DMS 273 treated with DMSO at 0.1 percent for 48 hours (cell line): ENCODE measurements around the gene NPIPA8.
"Not testable (repeated sequence)": the region's sequence is repeated elsewhere in the genome, so short reads cannot be mapped to it uniquely, and the experiment has no call there.

Experiments used
- DNase-seq: peaks from one replicate; lab custom pipeline; 2025; lab: John Stamatoyannopoulos, UW

NPIPA8 gene

DNA sequence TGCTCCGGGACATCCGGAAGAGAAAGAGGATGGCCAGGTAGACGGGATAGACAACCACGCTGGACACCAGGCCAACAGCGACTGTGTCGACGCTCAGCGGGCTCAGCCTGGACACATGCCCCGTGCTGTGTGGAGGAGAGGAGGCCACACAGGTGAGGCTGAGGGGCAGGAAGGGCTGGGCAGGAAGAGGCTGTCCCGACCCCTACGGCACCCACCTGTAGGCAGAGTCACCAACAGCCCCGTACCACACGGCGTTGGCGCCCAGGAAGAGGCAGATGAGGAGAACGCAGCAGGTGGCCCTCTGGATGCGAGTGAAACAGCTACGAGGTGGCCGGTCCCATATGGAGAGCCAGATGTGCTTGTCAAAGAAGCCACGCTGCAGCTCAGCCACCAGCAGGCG, at the start of gene NPIPA8:
NPIPA8 (minus strand) TSS at position 101 of the 400 bp plus-strand sequence. CDS start 4,074 bp downstream, outside the sequence.
- DNase-seq: not testable (repeated sequence)

DNA sequence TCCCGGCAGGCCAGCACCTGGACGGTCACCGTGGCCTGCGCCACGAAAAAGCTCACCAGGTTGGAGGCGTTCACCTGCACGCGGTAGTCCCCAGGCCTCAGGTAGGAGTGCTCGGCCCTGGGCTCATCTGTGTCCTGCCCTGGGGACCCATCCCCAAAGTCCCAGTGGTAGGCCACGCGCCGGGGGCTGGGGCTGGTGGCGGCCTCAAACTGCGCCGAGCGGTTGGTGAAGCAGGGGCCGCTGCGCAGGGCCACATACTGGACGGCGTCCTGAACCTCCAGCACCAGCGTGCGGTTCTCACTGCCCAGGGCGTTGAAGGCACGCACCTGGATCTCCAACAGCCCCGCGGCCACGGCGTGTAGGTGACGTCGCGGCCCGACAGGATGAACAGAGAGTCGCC, 48.7 kb upstream of the NPIPA8 start:
- DNase-seq: not testable (repeated sequence)

DNA sequence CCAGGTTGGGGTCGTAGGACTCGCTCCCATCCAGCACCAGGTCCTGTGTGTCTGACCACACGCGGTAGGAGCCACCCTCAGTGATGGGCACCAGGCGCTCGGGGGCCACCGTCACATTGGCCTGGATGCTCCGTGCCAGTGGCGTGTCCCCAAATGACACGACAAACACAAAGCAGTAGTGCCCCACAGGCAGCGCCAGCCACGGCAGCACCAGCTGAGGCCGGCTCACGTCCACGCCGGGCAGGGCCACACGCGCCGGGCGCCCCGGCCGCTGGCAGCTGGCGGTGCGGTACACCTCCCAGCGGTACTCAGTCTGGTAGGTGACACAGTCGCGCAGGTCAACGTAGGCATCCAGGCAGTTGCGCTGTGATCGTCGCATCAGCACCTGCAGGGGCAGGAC, 48.3 kb upstream of the NPIPA8 start:
- DNase-seq: not testable (repeated sequence)

DNA sequence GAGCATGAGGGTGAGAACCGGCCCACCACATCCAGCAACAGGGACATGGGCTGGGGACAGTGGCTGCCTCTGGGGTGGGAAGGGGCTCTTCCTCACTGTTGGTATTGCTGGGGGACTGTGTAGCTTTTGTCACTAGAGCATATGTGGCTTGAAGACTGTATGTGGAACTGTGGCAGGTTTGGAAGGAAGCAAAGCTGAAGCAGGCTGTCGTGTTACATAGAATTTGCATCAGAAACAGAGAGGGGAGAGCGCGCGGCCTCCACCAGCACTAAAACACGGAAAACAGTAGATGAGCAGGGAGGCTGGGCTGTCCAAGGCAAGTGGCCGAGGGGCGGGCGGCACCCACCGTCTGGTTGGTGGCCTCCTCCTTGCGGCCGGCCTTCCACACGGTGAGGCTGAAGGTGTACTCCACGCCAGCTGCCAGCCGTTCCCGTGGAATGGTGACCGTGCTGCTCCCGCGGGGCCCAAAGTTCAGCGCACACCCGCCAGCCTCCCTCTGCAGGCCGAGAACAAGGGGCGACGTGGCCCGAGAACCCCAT, 47.6 kb upstream of the NPIPA8 start:
- not testable (repeated sequence) for DNase-seq

DNA sequence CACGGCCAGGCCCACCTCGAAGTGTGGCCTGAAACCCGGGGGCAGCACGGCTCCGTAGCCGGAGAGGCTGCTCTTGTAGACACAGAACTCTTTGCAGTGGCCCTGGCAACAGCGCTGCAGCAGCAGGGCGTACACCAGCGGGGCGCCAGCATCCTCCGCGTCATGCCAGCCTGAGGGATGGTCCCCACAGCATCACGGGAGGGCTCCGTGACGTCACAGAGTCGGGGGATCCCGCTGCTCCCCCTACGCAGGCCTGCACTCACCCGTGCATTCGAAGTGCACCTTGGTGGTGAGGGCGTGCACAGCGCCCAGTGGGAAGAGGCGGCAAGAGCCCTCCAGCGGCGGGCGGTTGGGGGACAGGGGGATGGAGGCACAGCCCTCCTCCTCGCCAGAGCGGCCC, 46.2 kb upstream of the NPIPA8 start:
- not testable (repeated sequence) for DNase-seq

DNA sequence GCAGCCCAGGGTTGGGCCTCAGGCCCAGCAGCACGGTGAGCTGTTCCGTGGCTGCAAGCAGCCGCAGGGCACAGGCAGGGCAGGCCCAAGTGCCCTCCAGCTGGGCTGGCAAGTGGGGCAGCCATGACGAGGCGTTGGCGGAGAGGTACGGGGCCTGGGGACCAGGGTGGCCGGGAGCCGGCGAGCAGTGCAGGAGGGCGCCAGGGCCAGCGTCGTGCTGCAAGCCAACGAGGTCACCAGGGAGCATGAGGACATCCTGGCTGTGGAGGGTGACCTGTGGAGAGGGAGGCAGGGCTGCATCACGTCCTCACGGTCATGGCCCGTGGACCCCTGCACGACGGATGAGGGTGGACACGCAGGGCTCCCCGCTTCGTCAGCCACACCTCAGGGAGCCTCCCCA, 11.2 kb upstream of the NPIPA8 start:
- not testable (repeated sequence) for DNase-seq

DNA sequence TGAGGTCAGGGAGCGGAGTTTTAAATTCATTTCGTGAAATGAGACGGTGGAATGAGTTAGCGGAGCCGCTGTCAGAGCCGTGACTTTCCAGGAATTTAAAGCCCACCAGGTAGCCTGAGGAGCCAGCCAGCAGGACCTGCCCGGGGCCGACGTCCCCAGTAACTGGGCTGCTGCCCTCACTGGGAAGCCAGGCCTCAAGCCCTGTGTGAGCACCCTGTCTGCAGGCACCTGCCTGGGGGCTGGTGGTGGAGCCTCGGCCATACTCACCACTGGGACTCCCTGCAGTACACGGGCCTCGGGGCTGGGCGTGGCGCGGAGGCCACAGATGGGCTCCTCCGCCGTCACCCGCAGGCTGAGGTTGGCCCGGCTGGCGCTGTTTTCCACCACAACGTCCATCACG, 10.5 kb upstream of the NPIPA8 start:
- not testable (repeated sequence) for DNase-seq

DNA sequence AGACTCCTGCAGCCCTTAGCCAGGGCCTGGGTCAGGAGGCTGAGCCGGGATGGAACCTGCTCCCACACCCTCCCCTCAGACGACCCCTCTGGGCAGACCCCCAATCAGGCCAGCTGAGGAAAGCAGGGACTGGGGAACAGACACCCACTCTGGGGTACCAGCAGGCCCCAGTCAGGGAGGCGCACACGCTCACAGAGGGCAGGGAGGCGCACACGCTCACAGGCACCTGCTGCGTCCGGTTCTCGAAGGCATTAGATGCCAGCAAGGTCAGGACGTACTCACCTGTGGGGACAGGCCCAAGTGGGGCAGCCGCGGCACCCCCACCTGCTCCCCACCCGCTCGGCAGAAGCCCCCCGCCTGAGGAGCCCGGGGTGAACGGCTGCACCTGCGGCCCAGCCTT, 8.1 kb upstream of the NPIPA8 start:
- DNase-seq: not testable (repeated sequence)

DNA sequence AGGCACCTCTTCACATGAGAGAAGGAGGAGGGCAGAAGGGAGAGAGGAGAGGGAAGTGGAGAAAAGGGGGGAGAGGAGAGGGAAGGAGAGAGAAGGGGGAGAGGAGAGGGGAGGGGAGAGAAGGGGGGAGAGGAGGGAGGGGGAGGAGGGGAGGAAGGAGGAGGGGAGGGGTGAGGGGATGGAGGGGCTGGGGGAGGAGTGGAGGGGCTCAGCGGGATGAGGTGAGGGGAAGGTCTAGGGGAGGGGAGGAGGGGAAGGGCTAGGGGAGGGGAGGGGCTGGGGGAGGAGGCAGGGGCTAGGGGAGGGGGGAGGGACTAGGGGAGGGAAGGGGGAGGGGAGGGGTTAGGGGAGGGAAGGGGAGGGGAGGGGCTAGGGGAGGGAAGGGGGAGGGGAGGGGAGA, 5.5 kb upstream of the NPIPA8 start:
- DNase-seq: not testable (repeated sequence)

DNA sequence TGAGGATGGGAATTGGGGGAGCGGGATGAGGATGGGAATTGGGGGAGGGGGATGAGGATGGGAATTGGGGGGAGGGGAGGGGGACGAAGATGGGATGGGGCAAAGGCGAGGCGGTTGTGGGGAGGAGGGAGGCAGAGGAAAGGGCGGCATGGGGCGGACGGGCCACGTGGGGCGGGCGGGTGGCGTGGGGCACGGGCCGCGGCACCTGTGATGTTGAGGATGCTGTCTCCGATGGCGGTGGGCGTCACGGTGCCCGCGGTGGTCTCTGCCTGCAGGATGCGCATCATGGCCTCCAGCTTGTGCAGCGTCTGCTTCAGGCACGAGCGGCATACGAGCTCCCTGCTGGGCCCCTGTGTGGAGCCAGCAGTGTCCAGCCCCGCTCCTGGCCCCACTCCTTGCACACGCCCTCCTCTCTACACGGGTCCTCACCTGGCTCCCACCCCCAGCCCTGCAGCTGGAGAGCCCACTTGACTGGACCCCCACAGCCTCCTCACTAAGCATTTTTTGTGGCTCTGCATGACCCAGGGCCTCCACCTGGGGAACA, 5.0 kb upstream of the NPIPA8 start:
- not testable (repeated sequence) for DNase-seq

DNA sequence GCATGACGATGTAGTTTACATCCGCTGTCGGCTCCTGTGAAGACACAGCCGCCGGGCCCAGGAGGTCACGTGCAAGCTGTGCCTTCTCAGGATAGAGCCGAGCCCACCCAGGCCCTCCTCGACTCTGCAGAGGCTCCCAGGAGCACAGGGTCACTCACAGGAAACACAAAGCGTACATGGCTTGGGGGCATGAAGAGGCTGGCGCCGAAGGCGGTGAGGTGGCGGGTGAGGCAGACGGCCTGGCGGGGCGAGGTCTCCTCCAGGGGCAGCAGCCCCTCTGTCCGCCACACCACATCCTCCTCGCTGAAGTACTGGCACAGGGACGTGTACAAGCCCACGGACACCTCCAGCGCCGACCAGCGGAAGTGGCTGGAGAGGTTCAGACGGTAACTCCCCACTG, 2.7 kb upstream of the NPIPA8 start:
- not testable (repeated sequence) for DNase-seq

DNA sequence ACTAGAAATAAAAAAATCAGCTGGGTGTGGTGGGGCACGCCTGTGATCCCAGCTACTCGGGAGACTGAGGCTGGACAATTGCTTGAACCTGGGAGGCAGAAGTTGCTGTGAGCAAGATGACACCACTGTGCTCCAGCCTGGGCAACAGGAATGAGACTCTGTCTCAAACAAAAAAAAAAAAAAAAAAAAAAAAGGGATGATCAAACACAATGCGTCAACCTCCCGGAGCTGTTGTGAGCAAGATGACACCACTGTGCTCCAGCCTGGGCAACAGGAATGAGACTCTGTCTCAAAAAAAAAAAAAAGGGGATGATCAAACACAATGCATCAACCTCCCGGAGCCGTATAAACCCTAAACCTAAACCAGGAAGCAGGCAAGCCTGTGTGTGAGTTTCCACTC, 24.7 kb downstream of the NPIPA8 start:
- not testable (repeated sequence) for DNase-seq

DNA sequence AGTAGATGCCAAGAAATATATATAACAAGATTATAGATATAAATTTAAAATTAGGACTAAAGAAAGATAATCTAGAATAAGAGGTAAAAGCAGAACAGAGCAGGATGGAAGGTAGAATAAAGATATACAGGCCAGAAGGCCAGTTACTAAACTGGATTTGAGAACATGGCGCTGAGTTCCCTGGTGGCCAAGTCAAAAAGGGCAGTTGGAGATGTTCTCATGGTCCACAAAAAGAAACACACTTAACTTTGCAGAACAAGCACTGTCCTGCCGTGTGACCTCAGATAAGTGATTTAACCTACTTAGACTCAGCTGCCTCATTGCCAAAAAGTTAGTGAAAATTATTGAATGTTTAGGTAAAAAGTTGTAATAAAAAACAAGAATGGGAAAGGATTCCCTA, 27.4 kb downstream of the NPIPA8 start:
- not testable (repeated sequence) for DNase-seq

DNA sequence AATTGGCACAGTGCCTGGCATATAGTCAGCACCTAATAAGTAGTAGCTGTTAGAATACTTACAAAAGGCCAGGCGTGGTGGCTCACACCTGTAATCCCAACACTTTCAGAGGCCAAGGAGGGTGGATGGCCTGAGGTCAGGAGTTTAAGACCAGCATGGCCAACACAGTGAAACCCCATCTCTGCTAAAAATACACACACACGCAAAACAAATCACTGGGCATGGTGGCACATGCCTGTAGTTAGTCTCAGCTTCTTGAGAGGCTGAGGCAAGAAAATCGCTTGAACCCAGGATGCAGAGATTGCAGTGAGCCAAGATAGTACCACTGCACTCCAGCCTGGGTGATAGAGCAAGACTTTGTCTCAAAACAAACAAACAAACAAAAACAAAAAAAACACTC, 29.3 kb downstream of the NPIPA8 start:
- DNase-seq: not testable (repeated sequence)

DNA sequence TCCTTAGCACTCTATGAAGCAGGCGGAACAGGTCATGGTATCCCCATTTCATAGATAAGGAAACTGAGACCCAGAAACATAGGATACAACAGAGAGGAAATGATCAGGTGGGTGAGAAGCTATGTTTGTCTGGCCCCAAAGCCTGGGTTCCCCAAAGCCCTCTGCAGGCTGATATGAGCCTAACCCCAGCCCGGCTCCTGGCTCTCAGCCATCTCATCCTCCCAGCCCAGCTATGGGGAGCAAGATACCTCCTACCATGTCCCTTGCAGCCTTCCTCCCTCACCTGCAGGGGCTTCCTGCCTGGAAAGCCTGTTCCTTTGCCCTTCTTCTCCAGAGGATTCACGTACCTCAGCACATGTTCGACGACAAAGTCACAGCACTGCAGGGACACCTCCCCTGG, 30.5 kb downstream of the NPIPA8 start:
- DNase-seq: not testable (repeated sequence)

DNA sequence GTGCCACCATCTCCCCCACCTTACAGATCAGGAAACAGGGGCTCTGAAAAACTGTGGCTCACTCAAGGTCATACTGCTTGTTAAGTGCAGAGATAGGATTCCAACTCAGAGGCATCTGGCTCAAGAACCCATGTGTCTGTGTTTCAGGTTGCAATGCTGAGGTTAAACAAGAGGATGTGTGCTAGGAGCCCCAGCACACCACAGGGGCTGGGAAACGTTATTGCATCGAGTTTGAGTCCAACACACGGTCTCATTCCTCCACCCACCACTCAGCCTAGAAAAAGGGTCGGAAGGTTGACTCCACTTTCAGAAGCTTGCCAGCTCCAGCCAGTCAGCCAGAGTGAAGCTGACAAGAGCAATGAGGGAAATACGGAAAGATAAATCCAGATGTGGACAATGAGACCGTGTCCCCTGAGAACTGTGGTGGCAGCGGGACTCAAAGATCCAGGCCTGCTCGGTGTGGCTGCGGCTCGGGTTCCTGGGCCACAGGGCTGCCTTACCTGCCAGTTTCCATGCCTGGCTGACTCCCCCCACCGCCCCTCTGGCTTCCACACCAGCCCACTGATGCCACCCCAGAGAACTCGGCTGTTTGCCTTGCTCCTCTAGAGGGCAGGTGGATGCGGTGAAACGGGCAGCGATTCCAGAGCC, 33.4 kb downstream of the NPIPA8 start:
- not testable (repeated sequence) for DNase-seq

DNA sequence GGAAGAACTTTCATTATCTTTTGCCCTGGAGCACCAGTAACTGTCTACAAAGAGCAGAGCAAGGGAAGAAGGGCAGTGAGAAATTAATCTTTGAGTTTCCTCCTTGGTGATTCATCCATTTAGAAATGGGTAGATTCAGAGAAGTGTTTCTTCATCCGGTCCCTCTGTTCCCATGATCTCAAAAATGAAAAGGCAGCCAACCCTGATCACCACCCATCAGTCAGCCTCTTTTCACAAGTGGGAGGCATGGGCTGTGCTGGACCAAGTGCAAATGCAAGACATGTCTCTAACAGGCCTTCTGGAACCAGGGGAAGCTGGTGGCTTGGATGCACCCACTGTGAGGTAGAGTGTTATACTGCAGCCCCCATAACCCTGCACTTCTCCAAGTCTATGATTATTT, 38.8 kb downstream of the NPIPA8 start:
- DNase-seq: not testable (repeated sequence)

DNA sequence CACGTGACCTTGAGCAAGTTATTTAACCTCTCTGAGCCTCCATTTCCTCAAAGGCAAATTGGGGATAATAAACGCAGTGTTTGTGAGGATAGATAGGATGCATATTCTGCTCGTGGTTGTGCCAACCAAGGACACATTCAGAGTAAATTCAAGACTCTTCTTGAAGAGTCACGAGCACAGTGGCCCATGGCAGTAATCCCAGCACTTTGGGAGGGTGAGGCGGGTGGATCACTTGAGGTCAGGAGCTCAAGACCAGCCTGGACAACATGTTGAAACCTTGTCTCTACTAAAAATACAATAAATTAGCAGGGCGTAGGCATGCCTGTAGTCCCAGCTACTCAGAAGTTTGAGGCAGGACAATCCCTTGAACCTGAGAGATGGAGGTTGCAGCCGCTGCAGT, 39.6 kb downstream of the NPIPA8 start:
- not testable (repeated sequence) for DNase-seq

DNA sequence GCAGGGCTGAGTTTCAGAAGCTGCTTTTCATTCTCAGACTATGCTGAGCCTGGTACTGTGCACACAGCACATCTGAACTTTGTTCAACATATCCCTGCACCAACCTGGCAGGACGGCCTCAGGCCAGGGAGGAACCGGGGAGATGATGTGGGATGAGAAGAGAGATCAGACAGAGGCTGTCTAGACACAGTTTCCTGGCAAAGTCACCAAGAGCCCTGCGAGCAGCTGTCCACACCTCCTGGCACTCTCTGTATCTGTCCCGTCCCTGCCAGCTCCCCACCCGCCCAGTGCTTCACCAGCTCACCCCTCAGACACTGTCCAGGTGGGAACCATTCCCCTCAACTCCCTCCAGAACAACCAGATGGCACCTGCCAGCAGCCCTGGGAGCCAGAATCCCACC, 42.2 kb downstream of the NPIPA8 start:
- DNase-seq: not testable (repeated sequence)

DNA sequence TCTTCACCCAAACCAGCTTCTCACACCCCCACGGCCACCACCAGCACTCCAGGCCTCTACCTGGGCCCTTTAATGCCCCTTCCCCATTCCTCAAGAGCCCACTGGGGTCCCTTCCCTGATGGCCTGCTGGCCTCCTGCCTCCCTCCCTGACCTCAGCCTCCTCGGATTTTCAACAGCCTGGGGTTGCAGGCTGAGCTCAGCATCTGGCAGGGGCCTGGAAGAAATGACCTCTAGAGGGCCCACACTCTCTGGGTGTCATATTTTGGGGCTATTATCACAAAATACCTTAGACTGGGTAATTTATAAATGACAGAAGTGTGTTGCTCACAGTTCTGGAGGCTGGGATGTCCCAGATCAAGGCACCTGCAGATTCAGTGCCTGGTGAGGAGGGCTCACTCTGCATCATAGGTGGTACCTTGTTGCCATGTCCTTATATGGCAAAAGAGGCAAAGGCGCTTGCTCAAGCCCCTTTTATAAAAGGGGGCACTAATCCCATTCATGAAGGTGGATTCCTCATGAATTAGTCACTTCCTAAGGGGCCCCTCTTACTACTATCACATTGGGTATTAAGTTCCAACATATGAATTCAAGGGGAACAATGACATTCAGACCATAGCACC, 43.1 kb downstream of the NPIPA8 start:
- DNase-seq: not testable (repeated sequence)

DNA sequence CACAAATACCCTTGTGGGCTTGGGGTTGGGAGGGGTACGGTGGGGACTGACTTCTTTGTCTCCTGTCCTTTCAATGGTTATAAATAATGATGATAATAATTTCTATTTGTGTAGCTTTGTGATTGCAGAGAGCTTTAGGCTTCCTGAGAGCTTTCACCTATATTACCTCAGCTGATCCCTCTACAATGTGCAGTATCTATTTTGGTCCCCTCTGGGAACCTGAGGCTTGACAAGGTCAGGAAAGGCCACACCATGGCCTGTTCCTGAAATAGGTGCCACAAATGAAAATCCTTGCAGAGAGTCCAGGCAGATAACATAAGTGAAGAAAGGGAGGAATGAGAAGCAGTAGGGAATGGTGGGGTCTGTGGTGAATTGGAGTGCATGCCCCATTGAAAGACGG, 45.6 kb downstream of the NPIPA8 start:
- DNase-seq: not testable (repeated sequence)

DNA sequence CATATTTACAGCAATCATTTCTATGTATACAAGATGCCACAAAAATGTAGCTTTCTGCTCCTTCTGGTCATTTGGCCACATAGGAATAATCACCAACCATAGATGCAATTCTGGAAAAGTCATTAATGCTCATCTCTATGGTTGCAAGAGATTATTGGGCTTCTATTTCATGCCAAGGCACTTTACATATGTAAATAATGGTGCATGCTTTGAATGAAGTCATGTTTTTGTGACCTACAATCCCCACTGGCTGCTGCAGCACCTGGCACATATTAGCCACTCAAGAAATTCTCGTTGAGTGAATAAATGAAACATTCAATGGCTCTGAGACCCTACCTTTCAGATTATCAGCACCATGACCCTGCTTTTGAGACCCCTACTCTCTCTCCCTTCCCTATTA, 50.2 kb downstream of the NPIPA8 start:
- not testable (repeated sequence) for DNase-seq

DNA sequence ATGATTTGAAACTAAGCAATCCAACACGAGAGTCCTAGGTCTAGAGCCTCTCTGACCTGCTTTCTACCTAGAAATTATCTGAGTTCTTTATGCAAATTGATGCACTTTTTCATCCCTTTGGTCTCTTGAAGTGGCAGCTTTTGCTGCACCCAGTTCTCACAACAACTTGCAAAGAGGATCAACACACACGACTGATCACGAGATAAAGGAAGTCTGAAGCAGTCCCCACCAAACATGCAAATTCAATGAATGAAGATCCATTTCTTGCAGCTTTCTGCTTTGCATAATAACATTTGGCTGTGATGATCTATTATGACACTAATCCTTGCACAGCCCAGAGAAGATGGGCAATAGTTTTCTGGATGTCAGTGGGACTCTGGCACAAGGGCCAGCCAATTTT, 56.2 kb downstream of the NPIPA8 start:
- not testable (repeated sequence) for DNase-seq
